HS-5 (cell line): ENCODE data around the gene CLTA.
"Not testable (repeated sequence)": the region's sequence is repeated elsewhere in the genome, so short reads cannot be mapped to it uniquely, and the experiment has no call there.

Experiments used
- DNase-seq: peaks from one replicate; pipeline ENCODE4 v3.0.0-alpha.2; 2012; ENCODE audit warnings: low read depth

CLTA gene

GRCh38 chr9:36158122-36158521 lies 32.6 kb upstream of the CLTA start:
- DNase-seq = no peak

DNA sequence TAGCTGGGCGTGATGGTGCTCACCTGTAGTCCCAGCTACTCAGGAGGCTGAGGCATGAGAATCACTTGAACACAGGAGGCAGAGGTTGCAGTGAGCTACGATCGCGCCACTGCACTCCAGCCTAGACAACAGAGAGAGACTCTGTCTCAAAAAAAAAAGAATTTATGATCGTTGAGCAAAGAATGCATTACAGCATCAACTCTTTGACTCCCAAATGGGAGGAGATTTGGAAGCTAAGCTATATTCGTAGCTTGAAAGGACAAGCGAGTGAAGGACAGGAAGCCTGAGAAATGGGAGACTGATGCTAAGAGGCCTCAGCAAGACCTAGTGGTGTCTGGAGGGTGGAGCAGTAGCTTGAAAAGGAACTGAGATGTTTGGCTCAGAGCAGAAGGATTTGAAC lies 31.8 kb upstream of the CLTA start:
- DNase-seq = no peak

DNA sequence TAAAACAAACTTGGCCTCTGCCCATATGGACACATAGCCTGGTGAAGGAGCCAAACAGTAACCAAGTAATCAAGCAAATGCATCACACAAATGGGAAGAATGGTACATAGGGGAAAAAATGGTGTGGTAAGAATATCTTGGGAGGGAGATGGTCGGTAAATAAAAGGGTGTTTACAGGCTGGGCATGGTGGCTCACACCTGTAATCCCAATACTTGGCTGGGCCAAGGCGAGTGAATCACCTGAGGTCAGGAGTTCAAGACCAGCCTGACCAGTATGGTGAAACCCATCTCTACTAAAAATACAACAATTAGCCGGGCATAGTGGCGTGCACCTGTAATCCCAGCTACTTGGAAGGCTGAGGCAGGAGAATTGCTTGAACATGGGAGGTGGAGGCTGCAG lies 31.2 kb upstream of the CLTA start:
- not testable (repeated sequence) for DNase-seq

- not testable (repeated sequence) for DNase-seq
Measured at GRCh38 chr9:36160126-36160525, 30.6 kb upstream of the CLTA start.

- no peak for DNase-seq
Measured at GRCh38 chr9:36161187-36161586, 29.5 kb upstream of the CLTA start.

DNA sequence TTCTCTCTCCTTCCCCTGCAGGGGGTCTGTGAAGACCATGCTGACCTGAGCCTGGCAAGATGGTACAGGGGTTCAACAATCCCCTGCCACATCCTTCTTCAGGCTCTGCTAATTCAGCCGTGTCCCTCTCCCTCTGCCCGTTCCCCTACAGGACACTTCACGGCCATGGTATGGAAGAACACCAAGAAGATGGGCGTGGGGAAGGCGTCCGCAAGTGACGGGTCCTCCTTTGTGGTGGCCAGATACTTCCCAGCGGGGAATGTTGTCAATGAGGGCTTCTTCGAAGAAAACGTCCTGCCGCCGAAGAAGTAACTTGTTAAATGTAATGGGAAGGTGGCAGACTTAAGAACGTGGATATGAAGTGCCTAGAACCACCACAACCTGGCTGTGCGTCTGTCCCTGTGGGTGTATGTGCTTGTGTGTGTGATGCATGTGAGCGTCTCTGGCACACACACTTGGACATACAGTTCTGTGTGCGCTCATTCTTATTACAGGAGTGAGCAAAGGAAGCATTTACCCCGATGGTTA lies 28.4 kb upstream of the CLTA start:
- no peak for DNase-seq

GRCh38 chr9:36163049-36163785 lies 27.5 kb upstream of the CLTA start:
- no peak for DNase-seq

DNA sequence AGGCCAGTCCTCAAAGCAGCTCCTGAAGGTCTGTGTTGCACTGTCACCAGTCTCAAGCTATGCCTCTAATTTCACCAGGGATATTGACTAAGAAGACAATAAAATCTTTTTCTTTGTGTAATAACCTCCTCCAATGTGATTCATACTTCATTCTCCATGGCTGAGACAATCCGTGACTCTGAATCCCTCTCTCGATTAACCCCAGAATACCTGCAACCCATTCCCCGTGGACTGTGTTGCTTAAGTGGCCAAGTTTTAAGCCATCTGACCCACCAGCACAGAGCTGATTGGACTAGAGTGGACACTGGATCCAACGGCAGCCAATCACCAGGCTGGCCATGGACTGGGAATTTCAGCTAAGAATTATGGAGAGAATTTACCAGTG lies 26.9 kb upstream of the CLTA start:
- no peak for DNase-seq

DNA sequence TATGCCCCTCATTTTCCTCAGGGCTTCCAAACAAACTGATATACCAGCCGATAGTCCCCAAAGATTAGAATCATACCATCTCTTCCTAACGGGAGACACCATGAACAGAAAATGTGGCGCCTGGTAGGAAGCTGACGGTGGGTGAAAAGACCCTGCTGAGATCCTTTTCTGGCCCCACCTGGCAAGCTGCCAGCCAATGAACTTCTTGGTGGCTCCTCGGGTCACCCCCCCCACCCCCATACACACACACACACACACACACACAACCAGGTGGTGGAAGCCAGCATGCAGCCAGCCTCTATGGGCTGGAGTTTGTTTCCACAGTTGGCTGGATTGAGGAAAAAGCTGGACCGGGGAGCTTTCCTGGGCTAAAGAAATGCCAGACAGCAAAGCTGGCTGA lies 26.3 kb upstream of the CLTA start:
- DNase-seq = no peak

DNA sequence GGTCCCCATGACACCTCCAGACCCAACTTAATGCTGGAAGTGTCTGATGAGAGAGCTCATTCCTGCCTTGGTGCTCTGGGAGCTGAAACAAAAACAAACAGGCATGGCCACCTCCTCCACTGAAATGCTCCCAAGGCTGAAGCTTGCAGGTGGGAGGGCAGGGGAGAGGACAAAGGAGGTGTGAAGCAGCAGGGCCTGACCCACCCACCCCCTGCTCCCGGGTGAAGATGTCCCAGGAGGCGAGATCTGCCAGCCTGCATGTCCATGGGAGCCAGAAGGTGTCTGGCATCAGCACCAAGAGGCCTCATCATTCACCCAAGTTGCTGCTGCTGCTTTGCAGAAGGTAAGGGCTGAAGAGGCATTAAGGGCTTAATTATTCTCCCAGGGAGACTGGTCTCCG lies 25.7 kb upstream of the CLTA start:
- no peak for DNase-seq

DNA sequence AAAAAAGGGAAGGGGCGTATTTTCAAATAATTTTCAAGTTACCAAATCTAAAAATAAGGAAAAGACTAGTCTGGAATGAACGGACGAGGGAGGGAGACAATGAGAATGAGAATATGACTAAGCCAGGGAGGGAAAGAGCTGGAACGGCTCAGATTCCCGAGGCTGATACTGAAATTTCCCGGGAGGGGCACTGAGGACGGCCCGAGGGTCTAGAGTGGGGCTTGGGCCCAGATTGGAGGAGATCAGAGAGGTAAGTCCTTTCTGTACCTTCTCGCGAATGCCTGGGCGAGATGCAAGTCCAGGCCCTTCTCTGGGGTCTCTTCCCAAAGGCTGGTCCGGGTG lies 24.9 kb upstream of the CLTA start:
- DNase-seq = no peak

DNA sequence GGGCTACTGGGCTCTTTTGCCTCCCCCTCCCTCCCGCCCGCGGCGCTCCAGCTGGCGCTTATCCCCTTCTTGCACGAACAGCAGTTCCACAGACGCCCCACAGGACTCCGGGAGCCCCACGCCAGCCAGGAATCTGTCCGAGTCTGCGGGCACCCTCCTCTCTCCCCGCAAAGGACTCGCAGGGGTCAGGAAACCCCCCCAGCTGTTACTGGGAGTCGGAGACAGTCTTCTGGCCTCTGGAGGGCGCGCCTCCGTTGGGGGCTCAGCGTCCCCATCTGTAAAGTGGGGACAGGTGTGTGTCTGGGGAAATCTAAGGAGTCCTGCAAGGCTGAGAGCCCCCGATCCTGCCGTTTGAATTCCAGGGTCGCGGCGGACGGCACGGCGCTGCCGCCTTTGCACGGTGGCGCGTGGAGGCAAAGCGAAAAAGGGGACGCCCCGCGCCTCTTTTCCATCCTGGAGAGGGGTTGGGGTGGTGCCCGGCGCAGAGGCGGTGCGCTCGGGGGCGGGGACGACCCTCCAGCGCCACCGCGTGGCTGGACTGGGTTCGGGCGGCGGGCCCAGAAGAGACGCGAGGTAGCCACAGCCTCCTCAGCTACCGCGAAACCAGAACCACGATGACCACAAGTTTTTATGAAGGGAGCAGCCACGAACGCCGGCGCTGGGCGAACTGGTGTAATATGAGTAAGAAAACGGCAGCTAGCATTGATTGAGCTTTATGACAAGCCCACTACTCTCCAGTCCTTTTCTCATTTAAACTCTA lies 24.4 kb upstream of the CLTA start:
- no peak for DNase-seq

GRCh38 chr9:36169166-36169565 lies 21.6 kb upstream of the CLTA start, which contains the start of gene CCIN:
CCIN (plus strand) TSS chr9:36169388; CDS start chr9:36169503, 115 bp downstream.
- DNase-seq = no peak

DNA sequence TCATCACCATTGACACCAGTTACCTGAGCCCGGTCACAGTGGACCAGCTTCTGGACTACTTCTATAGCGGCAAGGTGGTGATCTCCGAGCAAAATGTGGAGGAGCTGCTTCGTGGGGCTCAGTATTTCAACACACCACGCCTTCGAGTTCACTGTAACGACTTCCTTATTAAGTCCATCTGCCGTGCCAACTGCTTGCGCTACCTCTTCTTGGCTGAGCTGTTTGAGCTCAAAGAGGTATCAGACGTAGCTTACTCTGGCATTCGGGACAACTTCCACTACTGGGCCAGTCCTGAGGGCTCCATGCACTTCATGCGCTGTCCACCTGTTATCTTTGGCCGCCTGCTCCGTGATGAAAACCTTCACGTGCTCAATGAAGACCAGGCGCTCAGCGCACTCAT lies 21.0 kb upstream of the CLTA start:
- DNase-seq = no peak

GRCh38 chr9:36170531-36170930 lies 20.2 kb upstream of the CLTA start:
- no peak for DNase-seq

DNA sequence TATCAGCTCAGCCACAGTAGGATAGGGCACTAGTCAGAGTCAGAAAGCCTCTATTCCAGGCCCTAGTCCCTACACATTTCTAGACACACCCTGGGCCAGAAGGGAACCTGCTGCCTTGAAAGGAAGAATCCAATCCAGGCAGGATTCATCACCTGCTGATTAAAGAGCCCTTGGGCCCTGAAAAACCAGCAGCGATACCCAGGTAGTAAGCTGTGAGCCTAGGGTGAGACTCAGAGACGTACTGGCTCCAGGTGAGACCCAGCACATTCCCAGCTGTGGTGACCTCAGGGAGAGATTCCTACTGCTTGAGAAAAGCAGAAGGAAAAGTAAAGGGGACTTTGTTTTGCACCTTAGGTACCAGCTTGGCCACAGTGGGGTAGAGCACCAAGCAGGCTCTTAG lies 16.9 kb upstream of the CLTA start:
- DNase-seq = no peak

DNA sequence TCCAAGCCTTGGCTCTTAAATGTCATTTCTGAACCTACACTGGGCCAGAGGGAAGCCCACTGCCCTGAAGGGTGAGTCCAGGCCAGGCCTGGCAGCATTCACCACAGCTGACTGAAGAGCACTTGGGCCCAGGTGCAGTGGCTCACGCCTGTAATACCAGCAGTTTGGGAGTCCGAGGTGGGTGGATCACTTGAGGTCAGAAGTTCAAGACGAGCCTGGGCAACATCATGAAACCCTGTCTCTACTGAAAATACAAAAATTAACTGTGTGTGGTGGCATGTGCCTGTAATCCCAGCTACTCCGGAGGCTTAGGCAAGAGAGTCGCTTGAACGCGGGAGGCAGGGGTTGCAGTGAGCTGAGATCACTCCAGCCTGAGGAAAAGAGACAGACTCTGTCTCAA lies 16.4 kb upstream of the CLTA start:
- no peak for DNase-seq

DNA sequence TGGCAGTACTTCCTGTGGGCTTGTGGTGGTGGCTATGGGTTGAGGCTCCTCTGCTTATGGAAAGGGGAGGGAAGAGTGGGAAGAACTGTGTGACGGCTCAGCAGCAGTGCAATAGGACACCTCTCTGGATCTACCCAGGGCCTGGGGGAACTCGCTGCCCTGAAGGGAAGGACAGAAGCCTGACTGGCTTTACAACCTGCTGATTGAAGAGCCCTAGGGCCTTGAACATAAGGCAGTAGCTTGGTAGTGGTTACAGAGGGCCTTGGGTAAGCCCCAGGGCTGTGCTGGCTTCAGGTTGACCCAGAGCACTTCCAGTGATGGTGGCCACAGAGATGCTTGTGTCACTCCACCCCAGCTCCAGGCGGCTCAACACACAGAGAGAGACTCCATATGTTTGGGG lies 16.0 kb upstream of the CLTA start:
- DNase-seq = no peak

DNA sequence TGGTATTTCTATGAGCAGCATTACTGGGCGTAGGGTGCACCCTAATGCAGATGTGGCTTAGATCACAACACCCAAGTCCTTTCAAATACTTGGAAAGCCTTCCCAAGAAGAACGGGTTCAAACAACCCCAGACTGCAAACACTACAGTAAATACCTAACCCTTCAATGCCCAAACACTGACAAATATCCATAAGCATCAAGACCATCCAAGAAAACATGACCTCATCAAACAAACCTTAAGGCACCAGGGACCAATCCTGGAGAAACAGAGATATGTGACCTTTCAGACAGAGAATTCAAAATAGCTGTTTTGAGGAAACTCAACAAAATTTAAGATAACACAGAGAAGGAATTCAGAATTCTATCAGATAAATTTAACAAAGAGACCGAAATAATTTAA lies 15.5 kb upstream of the CLTA start:
- not testable (repeated sequence) for DNase-seq

DNA sequence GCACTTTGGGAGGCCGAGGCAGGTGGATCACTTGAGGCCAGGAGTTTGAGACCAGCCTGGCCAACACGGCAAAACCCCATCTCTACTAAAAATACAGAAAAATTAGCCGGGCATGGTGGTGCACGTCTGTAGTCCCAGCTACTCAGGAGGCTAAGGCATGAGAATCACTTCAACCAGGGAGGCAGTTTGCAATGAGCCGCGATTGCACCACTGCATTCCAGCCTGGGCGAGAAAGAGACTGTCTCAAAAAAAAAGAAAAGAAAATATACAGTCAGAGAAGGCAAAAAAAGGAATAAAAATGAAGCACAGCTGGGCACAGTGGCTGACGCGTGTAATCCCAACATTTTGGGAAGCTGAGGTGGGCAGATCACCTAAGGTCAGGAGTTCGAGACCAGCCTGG lies 14.2 kb upstream of the CLTA start:
- not testable (repeated sequence) for DNase-seq

DNA sequence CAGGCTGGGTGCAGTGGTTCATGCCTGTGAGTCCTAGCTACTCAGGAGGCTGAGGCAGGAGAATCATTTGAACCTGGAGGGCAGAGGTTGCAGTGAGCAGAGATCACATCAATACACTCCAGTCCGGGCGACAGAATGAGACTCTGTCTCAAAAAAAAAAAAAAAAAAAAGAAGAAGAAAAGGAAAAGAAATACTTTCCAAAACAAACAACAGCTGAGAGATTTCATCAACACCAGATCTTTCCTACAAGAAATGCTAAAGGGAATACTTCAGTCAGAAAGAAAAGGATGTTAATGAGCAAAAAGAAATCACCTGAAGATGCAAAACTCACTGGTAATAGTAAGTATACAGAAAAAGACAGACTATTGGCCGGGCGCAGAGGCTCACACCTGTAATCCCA lies 13.2 kb upstream of the CLTA start:
- DNase-seq = no peak

DNA sequence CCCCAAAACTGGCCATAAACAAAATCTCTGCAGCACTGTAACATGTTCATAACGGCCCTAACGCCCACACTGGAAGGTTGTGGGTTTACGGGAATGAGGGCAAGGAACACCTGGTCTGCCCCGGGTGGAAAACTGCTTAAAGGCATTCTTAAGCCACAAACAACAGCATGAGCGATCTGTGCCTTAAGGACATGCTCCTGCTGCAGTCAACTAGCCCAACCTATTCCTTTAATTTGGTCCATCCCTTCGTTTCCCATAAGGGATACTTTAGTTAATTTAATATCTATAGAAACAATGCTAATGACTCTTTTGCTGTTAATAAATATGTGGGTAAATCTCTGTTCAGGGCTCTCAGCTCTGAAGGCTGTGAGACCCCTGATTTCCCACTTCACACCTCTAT lies 10.5 kb upstream of the CLTA start:
- not testable (repeated sequence) for DNase-seq

- DNase-seq = peak; percentile 66
Measured at GRCh38 chr9:36187414-36187813, 3.3 kb upstream of the CLTA start.

DNA sequence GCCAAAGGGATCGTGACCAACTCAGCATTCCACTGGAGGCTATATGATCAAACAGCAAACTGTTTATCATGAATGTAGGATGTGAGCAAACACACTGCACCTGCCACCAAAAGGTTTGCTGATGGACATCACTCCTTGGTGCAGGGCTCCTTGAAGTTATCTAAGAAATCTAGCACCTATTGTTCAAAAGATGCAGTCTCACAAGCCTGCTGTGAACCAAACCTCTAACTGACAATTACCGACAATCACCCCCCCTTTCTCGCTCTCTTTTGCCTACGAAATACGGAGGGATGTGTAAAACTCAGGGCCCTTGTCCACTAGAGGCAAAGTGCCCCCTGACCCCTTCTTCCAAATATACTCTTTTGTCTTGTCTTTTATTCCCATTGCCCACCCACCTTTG lies 2.5 kb upstream of the CLTA start:
- DNase-seq = no peak
